Activated CD8-positive, alpha-beta memory T cell treated with anti-CD3 and anti-CD28 coated beads for 36 hours (primary cell): ENCODE data around the gene DUSP1. TPM values are rescaled to one million over a fixed set of nuclear protein-coding genes. Genes with fewer than 3 reads are reported as not detected.

Source experiments
- CTCF ChIA-PET: fragments of 350-600 bp; sonication (Branson Sonifier 250); formaldehyde crosslinking; loops from one replicate; lab custom pipeline; 2021; ENCODE audit warnings: antibody characterized with exemption; lab: Charles Lee
- POLR2A ChIA-PET: fragments of 350-600 bp; sonication (Branson Sonifier 250); formaldehyde crosslinking; loops from one replicate; lab custom pipeline; 2021; ENCODE audit warnings: antibody characterized with exemption; lab: Charles Lee
- total RNA-seq, 2 experiments: library from RNA; stranded (reverse); gene quantifications; one replicate each; pipeline ENCODE4 v1.2.3, GENCODE V29; 2021

The DUSP1 gene
- total RNA-seq, 2 experiments from 2014 or later, result 7.0 to 7.3 TPM

DNA sequence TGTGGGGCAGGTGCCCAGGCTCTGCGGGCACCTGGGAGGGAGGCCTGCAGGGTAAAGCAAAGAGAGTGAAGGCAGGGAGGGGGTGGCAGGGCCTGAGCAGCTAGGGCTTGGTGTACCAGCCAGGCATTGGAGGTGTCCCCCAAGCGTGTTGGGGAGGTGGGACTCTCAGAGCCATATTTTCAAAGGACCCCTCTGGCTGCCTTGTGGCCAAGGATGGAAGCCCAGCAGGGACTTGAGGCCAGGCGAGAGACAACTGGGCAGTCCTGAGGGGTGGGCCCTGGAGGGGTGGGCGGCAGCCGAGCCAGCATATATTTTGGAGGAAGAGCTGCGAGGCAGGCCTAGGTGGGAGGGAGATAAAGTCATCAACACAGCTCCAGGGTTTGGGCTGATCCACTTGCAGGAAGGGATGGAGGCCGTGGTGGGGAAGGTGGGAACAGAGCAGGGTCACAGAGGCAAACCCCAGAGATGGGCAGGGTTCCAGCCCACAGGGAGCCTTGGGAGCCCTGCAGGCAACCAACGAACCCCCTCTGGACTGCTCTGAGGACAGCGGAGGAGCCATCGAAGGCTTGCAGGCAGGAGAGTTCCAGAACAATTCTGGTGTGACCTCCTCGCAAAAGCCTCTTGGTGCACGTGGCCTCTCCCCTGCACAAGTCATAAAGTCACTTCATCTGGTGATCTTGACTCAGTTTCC is 35.7 kb downstream of the DUSP1 start:
- CTCF ChIA-PET, result interaction anchor here (0.7 to 1.0 kb wide), 2 partner anchors 21 to 37 kb away, joined by 3 to 4 read pairs; no protein-coding TSS in a partner anchor

DNA sequence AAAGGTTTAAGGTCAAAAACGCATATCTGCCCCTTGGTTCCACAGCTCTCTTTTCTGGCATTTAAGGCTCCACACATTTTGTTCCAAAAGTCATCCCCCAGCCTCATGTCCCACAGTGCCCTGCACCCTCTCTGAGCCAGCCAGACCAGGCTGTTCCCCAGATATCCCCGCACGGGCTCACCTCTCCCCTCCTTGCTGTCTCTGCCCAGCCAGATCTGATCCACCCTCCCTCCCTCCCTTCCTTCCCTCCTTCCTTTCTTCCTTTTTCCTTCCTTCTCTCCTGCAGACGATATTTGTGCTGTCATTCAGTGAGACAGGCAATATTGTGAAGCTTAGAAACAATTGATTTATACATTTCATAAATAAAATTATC is 37.0 kb downstream of the DUSP1 start:
- POLR2A ChIA-PET, result no interaction called here

More for the DNA sequence above, 35.7 kb downstream of the DUSP1 start:
- POLR2A ChIA-PET, result no interaction called here

GRCh38 chr5:172733131-172733973 is 37.6 kb downstream of the DUSP1 start:
- CTCF ChIA-PET, result interaction anchor here (1.5 to 2.4 kb wide), 4 partner anchors 17 to 199 kb away, joined by 3 to 8 read pairs (median 4); no protein-coding TSS in a partner anchor
- POLR2A ChIA-PET, result no interaction called here

More for the DNA sequence above, 37.0 kb downstream of the DUSP1 start:
- CTCF ChIA-PET, result interaction anchor here (1.5 to 2.4 kb wide), 4 partner anchors 17 to 199 kb away, joined by 3 to 8 read pairs (median 4); no protein-coding TSS in a partner anchor

- CTCF ChIA-PET, result interaction anchor here (1.5 to 2.4 kb wide), 2 partner anchors 16 to 200 kb away, joined by 5 to 8 read pairs; no protein-coding TSS in a partner anchor
- POLR2A ChIA-PET, result no interaction called here
Observed at GRCh38 chr5:172732201-172732865, 38.7 kb downstream of the DUSP1 start.

- ChIA-PET POLR2A (no interaction called here), CTCF (interaction anchor here (2.4 kb wide), 1 partner anchor 201 kb away, joined by 8 read pairs; no protein-coding TSS in a partner anchor)
Observed at GRCh38 chr5:172731680-172732074, 39.3 kb downstream of the DUSP1 start.

DNA sequence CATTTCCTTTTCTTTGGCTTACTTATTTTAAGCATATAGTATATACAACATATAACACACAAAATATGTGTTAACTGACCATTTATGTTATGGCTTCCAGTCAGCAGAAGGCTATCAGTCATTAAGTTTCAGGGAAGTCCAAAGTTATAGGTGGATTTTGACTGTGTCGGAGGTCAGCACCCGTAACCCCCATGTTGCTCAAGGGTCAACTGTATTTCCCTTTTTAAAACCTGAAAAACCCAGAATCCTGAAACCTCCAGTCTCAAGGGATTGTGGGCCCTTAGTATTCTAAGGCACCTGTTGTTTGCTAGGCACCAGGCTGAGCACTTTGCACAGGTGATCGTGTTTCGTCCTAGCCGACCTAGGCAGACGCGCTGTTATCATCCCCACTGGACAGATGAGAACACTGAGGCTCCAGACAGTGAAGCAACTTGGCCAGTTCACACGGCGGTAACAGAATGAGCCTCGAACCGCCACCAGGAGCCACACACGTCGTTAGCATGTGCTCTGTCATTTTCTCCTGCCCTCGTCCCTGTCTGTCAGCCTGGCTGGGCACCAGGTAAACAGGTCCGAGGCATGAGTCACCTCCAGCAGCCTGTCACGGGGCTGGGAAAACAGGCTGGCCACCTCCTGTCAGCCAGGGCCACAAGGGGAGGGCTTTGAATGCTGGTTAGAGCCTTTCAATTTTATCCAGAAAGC is 39.9 kb downstream of the DUSP1 start:
- ChIA-PET CTCF (interaction anchor here (1.3 kb wide), 1 partner anchor 14 kb away, joined by 3 read pairs; no protein-coding TSS in a partner anchor), POLR2A (no interaction called here)

DNA sequence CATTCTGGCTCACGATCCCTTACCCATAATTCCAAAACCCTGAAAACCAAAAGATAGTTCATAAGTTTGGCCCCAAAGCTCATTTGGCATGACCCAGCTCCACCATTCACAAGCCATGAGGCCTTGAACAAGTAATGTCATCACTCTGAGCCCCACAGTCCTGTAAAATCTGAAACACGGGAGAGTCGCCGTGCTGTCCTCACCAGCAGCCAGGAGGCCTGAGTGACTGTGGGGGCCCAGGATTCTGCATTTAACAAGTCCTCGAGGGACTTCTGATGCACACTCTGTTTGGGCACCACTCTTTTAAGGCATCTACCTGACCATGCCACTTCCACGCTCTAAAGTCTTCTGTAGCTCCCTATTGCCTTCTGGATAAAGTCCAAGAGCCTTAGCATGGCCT is 40.8 kb downstream of the DUSP1 start:
- ChIA-PET POLR2A (no interaction called here), CTCF (interaction anchor here (0.6 to 1.3 kb wide), 2 partner anchors 14 to 318 kb away, joined by 3 to 4 read pairs; no protein-coding TSS in a partner anchor)

DNA sequence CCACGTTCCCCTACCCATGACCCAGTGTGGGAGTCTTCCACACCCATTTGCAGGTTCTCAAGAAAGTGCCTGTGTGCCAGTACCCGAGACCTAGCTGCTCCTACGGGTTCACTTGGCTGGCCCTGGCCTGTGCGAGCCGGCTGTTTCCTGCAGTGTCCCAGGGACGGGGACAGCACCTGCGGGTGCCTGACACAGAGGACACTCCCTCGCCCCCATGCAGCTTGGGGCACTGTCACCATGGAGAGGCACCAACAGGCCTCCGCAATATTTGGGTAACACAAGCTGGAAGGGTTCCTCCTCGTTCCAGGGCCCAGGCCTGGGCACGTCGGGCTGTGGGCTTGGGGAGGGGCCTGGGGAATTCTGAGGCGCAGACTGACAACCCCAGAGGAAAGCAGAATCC is 41.4 kb downstream of the DUSP1 start:
- CTCF ChIA-PET, result interaction anchor here (0.6 to 1.3 kb wide), 2 partner anchors 13 to 319 kb away, joined by 3 to 4 read pairs; no protein-coding TSS in a partner anchor

GRCh38 chr5:172728481-172729241 is 42.3 kb downstream of the DUSP1 start:
- POLR2A ChIA-PET, result no interaction called here
- CTCF ChIA-PET, result no interaction called here

More for the DNA sequence above, 41.4 kb downstream of the DUSP1 start:
- POLR2A ChIA-PET, result no interaction called here

DNA sequence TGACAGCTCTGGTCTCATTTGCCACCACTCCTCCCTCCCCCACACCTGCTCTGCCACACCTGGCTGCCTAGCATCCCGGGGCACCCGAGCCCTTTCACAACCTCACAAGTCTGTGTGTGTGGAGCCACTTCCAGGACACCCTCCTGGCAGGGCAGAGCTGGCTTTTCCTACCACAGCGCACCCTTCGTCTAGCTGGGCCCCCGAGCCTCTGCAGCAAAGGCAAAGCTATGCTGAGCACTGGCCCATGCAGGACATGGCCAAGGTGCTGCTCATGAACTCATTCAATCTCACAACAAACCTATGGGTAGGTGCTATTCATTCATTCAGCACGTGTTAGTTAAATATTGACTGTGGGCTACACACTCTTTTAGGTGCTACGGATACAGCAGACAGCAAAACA is 43.4 kb downstream of the DUSP1 start:
- ChIA-PET POLR2A (no interaction called here), CTCF (interaction anchor here (1.3 to 1.8 kb wide), 2 partner anchors 12 to 205 kb away, joined by 4 to 5 read pairs; no protein-coding TSS in a partner anchor)

DNA sequence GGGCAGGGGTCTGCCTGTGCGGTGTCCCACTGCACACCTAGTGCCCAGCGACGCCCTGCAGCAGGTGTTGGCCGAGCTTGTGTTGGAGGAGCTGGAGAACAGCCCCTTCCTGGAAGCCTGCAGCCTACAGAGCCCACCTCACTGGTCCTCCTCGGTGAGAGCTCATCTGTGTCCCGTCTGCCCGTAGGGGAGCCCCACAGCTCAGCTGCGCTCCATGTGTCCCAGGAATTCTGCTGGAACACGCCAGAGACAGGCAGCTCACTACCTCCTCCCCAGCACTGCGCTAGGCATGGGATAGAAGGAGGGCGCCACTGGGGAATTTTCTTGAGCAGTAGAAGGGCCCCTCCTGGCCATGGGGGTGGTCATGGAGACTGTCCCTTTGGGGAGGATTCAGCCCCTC is 44.0 kb downstream of the DUSP1 start:
- ChIA-PET CTCF (interaction anchor here (1.3 to 1.8 kb wide), 2 partner anchors 12 to 205 kb away, joined by 4 to 5 read pairs; no protein-coding TSS in a partner anchor), POLR2A (no interaction called here)

DNA sequence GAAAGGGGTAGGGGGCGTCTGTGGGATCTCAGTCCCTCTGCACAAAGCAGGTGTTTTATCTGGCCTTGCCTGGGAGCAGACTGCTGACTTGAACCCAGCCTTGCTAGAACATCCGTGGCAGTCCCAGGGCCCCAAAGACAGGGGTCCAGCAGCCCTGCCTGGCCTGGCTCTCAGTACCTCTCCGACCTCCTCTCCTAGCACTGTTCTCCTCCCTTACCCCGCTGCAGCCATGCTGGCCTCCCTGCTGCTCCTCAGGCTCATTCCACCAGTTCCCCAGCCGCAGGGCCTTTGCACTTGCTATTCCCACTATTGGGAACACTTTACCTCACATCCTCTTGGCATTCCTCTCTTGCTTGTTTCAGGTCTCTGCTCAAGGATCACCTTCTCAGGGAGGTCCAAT is 45.2 kb downstream of the DUSP1 start:
- ChIA-PET POLR2A (no interaction called here), CTCF (no interaction called here)

GRCh38 chr5:172725273-172725672 is 45.7 kb downstream of the DUSP1 start:
- ChIA-PET POLR2A (interaction anchor here (1.0 kb wide), 1 partner anchor 39 kb away, joined by 3 read pairs; no protein-coding TSS in a partner anchor), CTCF (interaction anchor here (0.6 to 1.2 kb wide), 3 partner anchors 11 to 56 kb away, joined by 3 to 4 read pairs (median 3); no protein-coding TSS in a partner anchor)

GRCh38 chr5:172724242-172725183 is 46.5 kb downstream of the DUSP1 start:
- ChIA-PET CTCF (interaction anchor here (0.6 to 1.5 kb wide), 7 partner anchors 10 to 207 kb away, joined by 3 to 10 read pairs (median 3); no protein-coding TSS in a partner anchor), POLR2A (interaction anchor here (1.0 kb wide), 1 partner anchor 40 kb away, joined by 3 read pairs; no protein-coding TSS in a partner anchor)

- ChIA-PET CTCF (interaction anchor here (0.6 to 1.5 kb wide), 5 partner anchors 11 to 608 kb away, joined by 3 to 10 read pairs (median 4); no protein-coding TSS in a partner anchor), POLR2A (no interaction called here)
Observed at GRCh38 chr5:172723508-172723907, 47.5 kb downstream of the DUSP1 start.

GRCh38 chr5:172722327-172722815 is 48.6 kb downstream of the DUSP1 start:
- ChIA-PET POLR2A (no interaction called here), CTCF (interaction anchor here (0.7 to 3.3 kb wide), 3 partner anchors 49 to 609 kb away, joined by 3 to 15 read pairs (median 3); partner anchors contain the start of gene DUSP1)
